T47D (cell line): ENCODE results near the gene HES3.

Experiments
- DNase-seq, 2 experiments: peaks; one replicate each; pipeline versions ENCODE4 v3.0.0 to v3.0.0-alpha.2; 2011 to 2012; ENCODE audit warnings: low read depth in 1 of 2, low spot score in 1 of 2
- JUND ChIP-seq: IDR thresholded peaks from 2 replicates; pipeline ENCODE4 v1.6.1; 2012; ENCODE audit warnings: low read depth
- in situ Hi-C: cut with HindIII; loops from 2 replicates; pipeline ENCODE4 v1.10.0; 2016; ENCODE audit warnings: low sequenced_read_pairs, low pct_unique_long_range_greater_than_20kb

The HES3 gene

DNA sequence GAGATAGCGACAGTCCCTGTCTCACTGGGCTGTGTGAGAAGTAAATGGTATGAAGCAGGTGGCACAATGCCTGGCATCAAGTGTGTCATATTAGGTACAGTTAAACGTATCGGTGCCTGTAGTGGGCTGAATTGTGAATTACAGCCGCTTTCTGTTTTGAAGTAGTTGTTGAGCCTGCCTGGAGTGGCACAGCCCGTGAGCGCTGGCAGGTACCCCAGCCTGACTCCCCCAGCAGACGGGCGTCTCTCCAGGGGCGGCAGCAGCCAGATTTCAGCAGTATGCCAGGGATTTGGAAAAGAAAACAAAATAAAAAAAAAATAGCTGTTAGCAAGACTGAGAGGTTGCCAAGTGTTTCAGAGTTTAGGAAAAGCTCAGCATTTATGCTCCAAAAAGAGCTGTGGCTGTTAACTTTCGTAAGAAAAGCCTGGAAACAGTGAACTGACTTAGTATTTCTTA lies 43.5 kb downstream of the HES3 start:
- TF ChIP-seq JUND, result no peak
- DNase-seq, result no peak
- in situ Hi-C loops, result no loop called here

- no peak for TF ChIP-seq JUND
- DNase-seq, result no peak
- in situ Hi-C loops, result no loop called here
These were observed 44.0 kb downstream of the HES3 start for GRCh38 chr1:6288026-6288425.

DNA sequence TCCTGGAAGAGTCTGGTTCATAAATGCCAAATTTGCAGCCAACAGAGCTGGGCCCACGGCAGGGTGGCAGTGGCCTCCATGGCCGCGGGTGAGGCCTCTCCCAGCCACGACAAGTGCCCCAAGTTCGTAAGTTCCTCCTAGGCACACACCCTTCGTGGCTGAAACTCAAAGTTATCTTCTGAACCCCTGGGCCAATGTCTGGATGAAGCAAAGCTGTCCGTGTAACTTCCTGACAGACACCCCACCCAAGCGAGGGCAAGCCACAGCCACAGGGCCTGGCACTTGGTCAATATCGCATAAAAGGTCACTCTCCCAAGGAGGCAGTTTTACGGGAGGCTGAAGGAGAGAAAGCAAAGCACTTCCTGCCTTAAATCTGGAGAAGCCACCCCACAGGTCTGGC lies 44.7 kb downstream of the HES3 start:
- in situ Hi-C loops, result no loop called here
- TF ChIP-seq JUND, result no peak
- DNase-seq, result no peak

DNA sequence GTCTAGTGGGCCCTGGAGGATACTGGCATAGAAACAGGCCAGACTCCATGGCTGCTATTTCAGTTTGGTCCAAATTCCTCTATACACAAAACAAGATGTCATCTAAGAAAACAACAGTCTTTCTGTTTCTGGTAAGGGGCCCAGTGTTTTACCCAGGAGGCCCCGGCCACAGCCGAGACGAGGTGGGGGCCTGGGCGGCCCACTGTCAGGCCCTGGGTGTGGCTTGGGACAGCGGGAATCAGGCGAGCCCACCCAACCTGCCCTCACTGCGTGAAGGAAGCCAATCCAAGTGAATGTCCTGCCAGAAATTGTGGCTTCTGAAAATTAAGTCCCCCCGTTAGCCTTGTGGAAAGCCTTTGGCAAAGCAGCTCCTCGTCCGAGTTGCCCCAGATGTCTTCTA lies 48.1 kb downstream of the HES3 start:
- TF ChIP-seq JUND, result no peak
- in situ Hi-C loops, result no loop called here
- DNase-seq, result no peak

GRCh38 chr1:6294080-6294889 lies 50.3 kb downstream of the HES3 start:
- TF ChIP-seq JUND, result no peak
- in situ Hi-C loops, result no loop called here
- DNase-seq, result no peak

DNA sequence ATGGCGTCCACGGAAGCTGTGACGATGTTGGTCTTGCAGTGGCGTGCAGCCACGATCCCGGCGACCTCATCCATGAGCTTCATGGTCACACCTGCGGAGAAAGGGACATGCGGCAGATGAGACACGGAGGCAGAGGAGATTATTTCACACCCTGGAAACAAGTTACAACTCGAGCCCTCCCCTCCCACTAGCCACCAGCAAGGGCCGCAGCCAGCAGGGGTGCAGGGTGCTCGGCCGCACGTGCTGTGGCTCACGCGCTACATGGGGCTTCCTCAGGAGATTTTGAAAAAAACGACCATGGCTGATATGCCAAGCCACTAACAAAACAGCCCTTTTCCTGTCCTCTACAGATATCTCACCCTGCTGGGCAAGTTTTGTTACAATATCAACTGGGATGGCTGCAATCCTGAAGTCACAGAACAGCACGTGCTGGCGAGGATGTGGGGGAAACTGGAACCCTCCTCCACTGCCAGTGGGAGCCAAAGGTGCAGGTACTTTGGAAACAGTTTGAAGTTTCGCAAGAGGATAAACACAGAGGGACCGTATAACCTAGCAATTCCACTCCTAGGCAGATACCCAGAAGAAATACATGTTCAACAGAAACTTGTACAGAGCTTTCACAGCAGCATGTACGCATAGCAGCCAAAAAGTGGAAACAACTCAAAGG lies 51.0 kb downstream of the HES3 start:
- TF ChIP-seq JUND, result no peak
- in situ Hi-C loops, result no loop called here
- no peak for DNase-seq
